ENCODE measurements around the gene ZKSCAN1.
A peak's percentile ranks its signal among the peaks of the same experiment; 100 is the strongest.

Gene ZKSCAN1

DNA sequence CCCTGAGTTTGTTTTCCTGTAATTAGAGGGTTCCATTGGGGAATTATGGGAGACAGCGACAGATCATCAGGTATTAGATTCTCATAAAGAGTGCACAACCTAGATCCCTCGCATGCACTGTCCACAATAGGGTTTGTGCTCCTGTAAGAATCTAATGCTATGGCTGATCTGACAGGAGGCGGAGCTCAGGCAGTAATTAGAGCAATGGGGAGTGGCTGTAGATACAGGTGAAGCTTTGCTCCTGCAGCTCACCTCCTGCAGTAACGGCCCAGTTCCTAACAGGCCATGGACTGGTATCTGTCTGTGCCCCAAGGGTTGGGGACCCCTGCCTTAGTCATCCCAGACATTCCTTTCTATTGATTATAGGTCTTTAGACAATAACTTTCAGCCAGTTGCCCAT is 33.3 kb downstream of the ZKSCAN1 start:
- no peak overlapping the region; the same call in 1 of the 2 replicates for H3K9ac ChIP-seq (ENCODE audit: low read length)
- no peaks in the 10 kb centered on the region for H3K9me2 ChIP-seq (ENCODE audit: low read depth, low read length)
- no peaks in the 10 kb centered on the region for H3K9me3 ChIP-seq (ENCODE audit: low read length)
- no peak overlapping the region; the same call in 1 of the 2 replicates for H2AFZ ChIP-seq (ENCODE audit: low read length)
- peaks cover 27% of the 10 kb centered on the region for H3K4me1 ChIP-seq (ENCODE audit: insufficient read depth, low read length, severe bottlenecking)
- H3F3A ChIP-seq (ENCODE audit: insufficient read depth, low read length), result no peaks in the 10 kb centered on the region
- H3K27me3 ChIP-seq (ENCODE audit: insufficient read depth, low read length), result no peaks in the 10 kb centered on the region
- H3K4me2 ChIP-seq (ENCODE audit: low read length), result peak overlapping the region; percentile 82; the same call in 1 of the 2 replicates
- no peaks in the 10 kb centered on the region for H4K20me1 ChIP-seq (ENCODE audit: insufficient read depth, low read length)
- H3K4me3 ChIP-seq (ENCODE audit: low read depth, low read length, poor library complexity, severe bottlenecking), result no peak overlapping the region
- H3K79me2 ChIP-seq (ENCODE audit: insufficient read depth, low read length), result no peaks in the 10 kb centered on the region
- H3K36me3 ChIP-seq (ENCODE audit: insufficient read depth, low read length), result no peaks in the 10 kb centered on the region
- no peak overlapping the region for H3K27ac ChIP-seq (ENCODE audit: low read depth, low read length, poor library complexity, severe bottlenecking)
- TF ChIP-seq, protein P1, sequence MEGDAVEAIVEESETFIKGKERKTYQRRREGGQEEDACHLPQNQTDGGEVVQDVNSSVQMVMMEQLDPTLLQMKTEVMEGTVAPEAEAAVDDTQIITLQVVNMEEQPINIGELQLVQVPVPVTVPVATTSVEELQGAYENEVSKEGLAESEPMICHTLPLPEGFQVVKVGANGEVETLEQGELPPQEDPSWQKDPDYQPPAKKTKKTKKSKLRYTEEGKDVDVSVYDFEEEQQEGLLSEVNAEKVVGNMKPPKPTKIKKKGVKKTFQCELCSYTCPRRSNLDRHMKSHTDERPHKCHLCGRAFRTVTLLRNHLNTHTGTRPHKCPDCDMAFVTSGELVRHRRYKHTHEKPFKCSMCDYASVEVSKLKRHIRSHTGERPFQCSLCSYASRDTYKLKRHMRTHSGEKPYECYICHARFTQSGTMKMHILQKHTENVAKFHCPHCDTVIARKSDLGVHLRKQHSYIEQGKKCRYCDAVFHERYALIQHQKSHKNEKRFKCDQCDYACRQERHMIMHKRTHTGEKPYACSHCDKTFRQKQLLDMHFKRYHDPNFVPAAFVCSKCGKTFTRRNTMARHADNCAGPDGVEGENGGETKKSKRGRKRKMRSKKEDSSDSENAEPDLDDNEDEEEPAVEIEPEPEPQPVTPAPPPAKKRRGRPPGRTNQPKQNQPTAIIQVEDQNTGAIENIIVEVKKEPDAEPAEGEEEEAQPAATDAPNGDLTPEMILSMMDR (IDR thresholded peaks at IDR 0.05; ENCODE audit: low read length), result no peak
- TF ChIP-seq EZH2 (IDR thresholded peaks at IDR 0.05; ENCODE audit: borderline replicate concordance, low read length), result no peak

DNA sequence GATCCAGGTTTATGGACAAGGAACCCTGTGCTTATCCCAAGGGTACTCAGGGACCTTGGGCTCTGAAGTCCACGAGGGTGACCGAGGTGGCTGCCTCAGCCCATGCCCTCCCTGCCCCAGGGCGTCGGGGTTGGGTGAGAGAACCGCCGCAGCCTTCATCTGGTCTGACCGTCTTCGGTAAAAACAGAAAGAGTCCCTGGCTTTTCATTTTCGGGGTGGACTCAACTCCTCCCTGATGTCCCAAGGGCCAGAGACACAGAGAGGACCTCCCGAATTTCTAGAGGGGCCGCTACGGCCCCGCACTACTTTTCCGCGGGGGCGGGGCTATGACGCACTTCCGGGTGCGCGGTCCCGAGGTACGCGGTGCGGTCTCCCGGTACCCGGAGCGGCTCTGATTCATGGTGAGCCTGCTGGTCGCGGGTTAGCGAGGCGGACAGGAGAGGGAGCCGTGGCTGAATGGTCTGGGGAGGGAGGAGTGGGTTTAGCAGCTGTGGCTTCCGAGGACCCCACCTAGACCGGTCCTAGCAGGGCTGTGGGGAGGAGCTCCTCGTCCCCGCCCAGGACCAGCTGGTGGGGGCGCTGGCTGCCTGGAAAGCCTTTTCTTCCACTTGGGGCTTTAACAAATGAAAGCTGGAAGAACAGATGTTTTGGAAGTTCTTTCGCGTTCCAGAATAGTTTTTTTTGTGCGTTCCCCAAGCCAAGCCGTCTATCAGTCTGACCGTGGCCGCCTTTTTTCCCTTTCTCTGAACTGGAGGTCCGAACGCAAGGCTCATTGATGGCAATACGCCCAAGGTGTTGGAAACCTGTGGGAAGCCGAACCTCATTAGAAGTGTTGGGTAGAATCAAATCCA is 34.3 kb downstream of the ZKSCAN1 start, which contains the start of gene ZSCAN21:
ZSCAN21 (plus strand) TSS at position 334 of the 851 bp plus-strand sequence. CDS start 7,233 bp downstream, outside the sequence.
- Histone ChIP-seq H3K4me2 (ENCODE audit: low read length) (peak within 1 kb of the TSS; percentile 82), H3K9me2 (ENCODE audit: low read depth, low read length) (no peaks in the 10 kb centered on the region), H3K27ac (ENCODE audit: low read depth, low read length, poor library complexity, severe bottlenecking) (peak within 1 kb of the TSS; percentile 46), H3F3A (ENCODE audit: insufficient read depth, low read length) (no peaks in the 10 kb centered on the region), H3K27me3 (ENCODE audit: insufficient read depth, low read length) (no peaks in the 10 kb centered on the region), H3K36me3 (ENCODE audit: insufficient read depth, low read length) (no peaks in the 10 kb centered on the region), H3K4me3 (ENCODE audit: low read depth, low read length, poor library complexity, severe bottlenecking) (peak within 1 kb of the TSS; percentile 71), H3K9ac (ENCODE audit: low read length) (peak within 1 kb of the TSS; percentile 69), H4K20me1 (ENCODE audit: insufficient read depth, low read length) (no peaks in the 10 kb centered on the region), H3K4me1 (ENCODE audit: insufficient read depth, low read length, severe bottlenecking) (peaks cover 24% of the 10 kb centered on the region), H3K79me2 (ENCODE audit: insufficient read depth, low read length) (no peaks in the 10 kb centered on the region), H3K9me3 (ENCODE audit: low read length) (no peaks in the 10 kb centered on the region), H2AFZ (ENCODE audit: low read length) (peak within 1 kb of the TSS; percentile 90)
- no peak for TF ChIP-seq EZH2 (IDR thresholded peaks at IDR 0.05; ENCODE audit: borderline replicate concordance, low read length)
- TF ChIP-seq, protein P1 (IDR thresholded peaks at IDR 0.05; ENCODE audit: low read length), result peak; percentile 48

DNA sequence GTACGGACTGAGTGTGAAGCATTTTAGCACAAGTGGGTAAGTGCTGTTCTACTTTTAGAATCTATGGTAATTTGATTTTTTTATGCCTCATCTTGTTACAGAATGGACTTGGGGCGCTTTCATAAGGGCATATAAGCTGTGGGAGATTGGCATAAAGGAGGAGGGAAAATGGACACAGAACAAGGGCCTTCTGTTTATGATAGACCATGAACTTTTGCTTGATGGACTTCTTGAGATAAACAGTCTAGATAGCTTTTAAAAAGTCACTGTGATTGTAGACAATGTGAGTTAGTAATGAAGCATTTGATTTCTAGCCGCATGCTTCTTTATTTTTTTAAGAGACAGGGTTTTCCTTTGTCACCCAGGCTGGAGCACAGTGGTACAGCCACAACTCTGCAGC is 36.2 kb downstream of the ZKSCAN1 start:
- H3K9me2 ChIP-seq (ENCODE audit: low read depth, low read length), result no peaks in the 10 kb centered on the region
- no peak overlapping the region for H3K27ac ChIP-seq (ENCODE audit: low read depth, low read length, poor library complexity, severe bottlenecking)
- H3K27me3 ChIP-seq (ENCODE audit: insufficient read depth, low read length), result no peaks in the 10 kb centered on the region
- H3K9me3 ChIP-seq (ENCODE audit: low read length), result no peaks in the 10 kb centered on the region
- peaks cover 19% of the 10 kb centered on the region for H3K4me1 ChIP-seq (ENCODE audit: insufficient read depth, low read length, severe bottlenecking)
- no peak overlapping the region for H3K4me3 ChIP-seq (ENCODE audit: low read depth, low read length, poor library complexity, severe bottlenecking)
- H3K9ac ChIP-seq (ENCODE audit: low read length), result no peak overlapping the region
- no peaks in the 10 kb centered on the region for H3K79me2 ChIP-seq (ENCODE audit: insufficient read depth, low read length)
- H3K4me2 ChIP-seq (ENCODE audit: low read length), result no peak overlapping the region
- H3K36me3 ChIP-seq (ENCODE audit: insufficient read depth, low read length), result no peaks in the 10 kb centered on the region
- no peaks in the 10 kb centered on the region for H4K20me1 ChIP-seq (ENCODE audit: insufficient read depth, low read length)
- H3F3A ChIP-seq (ENCODE audit: insufficient read depth, low read length), result no peaks in the 10 kb centered on the region
- no peak overlapping the region for H2AFZ ChIP-seq (ENCODE audit: low read length)
- TF ChIP-seq EZH2 (IDR thresholded peaks at IDR 0.05; ENCODE audit: borderline replicate concordance, low read length), result no peak
- TF ChIP-seq, protein P1 (IDR thresholded peaks at IDR 0.05; ENCODE audit: low read length), result no peak

Measured in OCI-LY1 (cell line).